ENCODE results near the gene PLA2G12A.

Gene PLA2G12A

GRCh38 chr4:109676886-109677285 lies 53.0 kb downstream of the PLA2G12A start:
- FAIRE-seq: no peak
- no peak for TF ChIP-seq POLR2A (IDR thresholded peaks at IDR 0.05; ENCODE audit: low read depth, low read length)
- no peak for DNase-seq (ENCODE audit: insufficient read length, low spot score)

GRCh38 chr4:109675843-109676242 lies 54.0 kb downstream of the PLA2G12A start:
- DNase-seq (ENCODE audit: insufficient read length, low spot score) (no peak), FAIRE-seq (no peak)
- TF ChIP-seq POLR2A (IDR thresholded peaks at IDR 0.05; ENCODE audit: low read depth, low read length): no peak

GRCh38 chr4:109675181-109675580 lies 54.7 kb downstream of the PLA2G12A start:
- no peak for FAIRE-seq
- no peak for TF ChIP-seq POLR2A (IDR thresholded peaks at IDR 0.05; ENCODE audit: low read depth, low read length)
- no peak for DNase-seq (ENCODE audit: insufficient read length, low spot score)

GRCh38 chr4:109673303-109673702 lies 56.6 kb downstream of the PLA2G12A start:
- no peak for TF ChIP-seq POLR2A (IDR thresholded peaks at IDR 0.05; ENCODE audit: low read depth, low read length)
- no peak for FAIRE-seq
- no peak for DNase-seq (ENCODE audit: insufficient read length, low spot score)

- no peak for TF ChIP-seq POLR2A (IDR thresholded peaks at IDR 0.05; ENCODE audit: low read depth, low read length)
- no peak for FAIRE-seq
Observed at GRCh38 chr4:109672169-109672930, 57.5 kb downstream of the PLA2G12A start.

GRCh38 chr4:109671350-109671749 lies 58.5 kb downstream of the PLA2G12A start:
- FAIRE-seq (no peak), DNase-seq (ENCODE audit: insufficient read length, low spot score) (no peak)
- TF ChIP-seq POLR2A (IDR thresholded peaks at IDR 0.05; ENCODE audit: low read depth, low read length): no peak

More at GRCh38 chr4:109672169-109672930, 57.5 kb downstream of the PLA2G12A start:
- DNase-seq (ENCODE audit: insufficient read length, low spot score): no peak

GRCh38 chr4:109665783-109666485 lies 63.9 kb downstream of the PLA2G12A start:
- FAIRE-seq: no peak

GRCh38 chr4:109662771-109663170 lies 67.1 kb downstream of the PLA2G12A start:
- no peak for TF ChIP-seq POLR2A (IDR thresholded peaks at IDR 0.05; ENCODE audit: low read depth, low read length)
- FAIRE-seq (no peak), DNase-seq (ENCODE audit: insufficient read length, low spot score) (no peak)

More at GRCh38 chr4:109665783-109666485, 63.9 kb downstream of the PLA2G12A start:
- no peak for TF ChIP-seq POLR2A (IDR thresholded peaks at IDR 0.05; ENCODE audit: low read depth, low read length)
- no peak for DNase-seq (ENCODE audit: insufficient read length, low spot score)

GRCh38 chr4:109662116-109662515 lies 67.8 kb downstream of the PLA2G12A start:
- DNase-seq (ENCODE audit: insufficient read length, low spot score): no peak
- no peak for FAIRE-seq
- TF ChIP-seq POLR2A (IDR thresholded peaks at IDR 0.05; ENCODE audit: low read depth, low read length): no peak

Measured in H54 (cell line).